Measurements from ENCODE around the gene ADNP. TPM values are rescaled to one million over a fixed set of nuclear protein-coding genes. Genes with fewer than 3 reads are reported as not detected.

The ADNP gene
- total and polyA plus RNA-seq, 2 of the 13 experiments (the other 11 are each of a cell fraction or from before 2014, with no cell fraction given) = 21.0 to 21.5 TPM

- peak; percentile 67 for TF ChIP-seq RARA (CRISPR knock-in tag; IDR thresholded peaks at IDR 0.05)
- TF ChIP-seq ZNF704 (CRISPR knock-in tag; IDR thresholded peaks at IDR 0.05; ENCODE audit: borderline replicate concordance) = 0 out of 2 replicates have a peak, but pooled peaks have one; percentile 82
- no peak for TF ChIP-seq KAT2B (IDR thresholded peaks at IDR 0.05; ENCODE audit: borderline replicate concordance, low read depth, low read length)
- peak; percentile 67; the same call in 1 of the 2 replicates for TF ChIP-seq ZC3H13 (CRISPR knock-in tag; IDR thresholded peaks at IDR 0.05)
- TF ChIP-seq NFIC (IDR thresholded peaks at IDR 0.05; ENCODE audit: low read length) = no peak; the same call in 1 of the 2 replicates
- no peak for TF ChIP-seq PAF1 (CRISPR knock-in tag; IDR thresholded peaks at IDR 0.05)
- TF ChIP-seq IKZF1 (IDR thresholded peaks at IDR 0.05) = no peak
- TF ChIP-seq KIAA2018 (CRISPR knock-in tag; IDR thresholded peaks at IDR 0.05; ENCODE audit: borderline replicate concordance) = no peak
- TF ChIP-seq DRAP1 (CRISPR knock-in tag; IDR thresholded peaks at IDR 0.05) = peak; percentile 62
- peak; percentile 80 for TF ChIP-seq MED8 (CRISPR knock-in tag; IDR thresholded peaks at IDR 0.05; ENCODE audit: insufficient replicate concordance)
- TF ChIP-seq ZNF558 (CRISPR knock-in tag; IDR thresholded peaks at IDR 0.05; ENCODE audit: borderline replicate concordance) = 0 out of 2 replicates have a peak, but pooled peaks have one; percentile 82
- no peak for TF ChIP-seq HOXA5 (CRISPR knock-in tag; IDR thresholded peaks at IDR 0.05)
- peak; percentile 81 for TF ChIP-seq KLF6 (CRISPR knock-in tag; IDR thresholded peaks at IDR 0.05)
- TF ChIP-seq ZNF24 (IDR thresholded peaks at IDR 0.05) = peak; percentile 78
- TF ChIP-seq CREM (IDR thresholded peaks at IDR 0.05) = peak; percentile 53; the same call in 1 of the 2 replicates
- no peak for TF ChIP-seq CREM (CRISPR knock-in tag; IDR thresholded peaks at IDR 0.05)
- no peak for TF ChIP-seq KLF15 (CRISPR knock-in tag; IDR thresholded peaks at IDR 0.05; ENCODE audit: borderline replicate concordance)
Measured at GRCh38 chr20:50929299-50930138, 1.7 kb downstream of the ADNP start (continued).

Measured in HepG2 (cell line).